Esophagus muscularis mucosa (tissue), 4 donors: ENCODE measurements around the gene NKPD1. TPM values are rescaled to one million over a fixed set of nuclear protein-coding genes. Genes with fewer than 3 reads are reported as not detected.

ENCODE experiments used
- DNase-seq: peaks from one replicate; pipeline ENCODE4 v3.0.0-alpha.2; 2017; ENCODE audit errors: extremely low spot score
- H3K27ac ChIP-seq, 4 donors: fragments of 200-600 bp; sonication (generic); replicated peaks in 1 of 4; 1 replicate in 3 of 4; 2 replicates in 1 of 4; pipeline ENCODE4 v1.5.1; 2016 to 2019; ENCODE audit warnings: mild to moderate bottlenecking in 1 of 4
- H3K27me3 ChIP-seq, 4 donors: fragments of 200-600 bp; sonication (generic); one replicate each; pipeline versions ENCODE4 v1.5.1 to v1.6.0; 2016 to 2019
- H3K36me3 ChIP-seq, 4 donors: fragments of 200-600 bp; sonication (generic); one replicate each; pipeline ENCODE4 v1.5.1; 2016 to 2019
- H3K4me1 ChIP-seq, 4 donors: fragments of 200-600 bp; sonication (generic); one replicate each; pipeline ENCODE4 v1.5.1; 2016 to 2019
- H3K4me3 ChIP-seq, 4 donors: fragments of 200-600 bp; sonication (generic); 1 replicate in 2 of 4; 2 replicates in 2 of 4; pipeline ENCODE4 v1.5.1; 2016 to 2019; ENCODE audit warnings: mild to moderate bottlenecking in 4 of 4, moderate library complexity in 1 of 4
- H3K9me3 ChIP-seq, 4 donors: fragments of 200-600 bp; sonication (generic); 1 replicate in 3 of 4; 2 replicates in 1 of 4; pipeline ENCODE4 v1.5.1; 2016 to 2019
- CTCF ChIP-seq, 3 experiments: fragments of 200-600 bp in 2 of 3; fragments of 450-650 bp in 1 of 3; sonication (generic) in 2 of 3; IDR thresholded peaks; one replicate each; pipeline ENCODE4 v1.5.1; 2017 to 2019; ENCODE audit warnings: antibody characterized with exemption in 3 of 3, mild to moderate bottlenecking in 2 of 3, moderate library complexity in 1 of 3
- EP300 ChIP-seq: sonication (generic); formaldehyde crosslinking; IDR thresholded peaks from one replicate; pipeline ENCODE4 v1.6.1; 2017; ENCODE audit warnings: antibody characterized with exemption
- POLR2A ChIP-seq: fragments of 450-650 bp; IDR thresholded peaks from one replicate; pipeline ENCODE4 v1.6.1; 2017; ENCODE audit warnings: antibody characterized with exemption, moderate library complexity, mild to moderate bottlenecking, low read depth
- POLR2AphosphoS5 ChIP-seq, 2 donors: sonication (generic); formaldehyde crosslinking; IDR thresholded peaks; one replicate each; pipeline ENCODE4 v1.6.1; 2017; ENCODE audit warnings: antibody characterized with exemption in 2 of 2
- WGBS: methylation state at CpG from one replicate; pipeline ENCODE4 v1.1.5; 2018; 5-methylcytosine and 5-hydroxymethylcytosine counted together
- intact Hi-C: fragments of 100-400 bp; cut with DNase I; formaldehyde crosslinking; loops from one replicate; pipeline ENCODE4 v1.15.1; 2023
- total RNA-seq, 4 donors: library from RNA; depleted of rRNA; stranded (reverse); fragments of >200 nt; gene quantifications; one replicate each; pipeline versions ENCODE4 v1.1.0 to v1.2.1, GENCODE V29; 2016

The NKPD1 gene
- total RNA-seq, 4 donors from 2014 or later: 0.26 TPM; not detected in 3

GRCh38 chr19:45118106-45118505 lies 42.7 kb downstream of the NKPD1 start:
- H3K4me3 ChIP-seq: no peak overlapping the region
- no peak overlapping the region for H3K27ac ChIP-seq
- peaks cover 0 to 32% (median 12%) of the 10 kb centered on the region in 4 donors for H3K4me1 ChIP-seq
- TF ChIP-seq EP300 (no peak), POLR2A (no peak), POLR2AphosphoS5 (IDR thresholded peaks at IDR 0.05) (no peak), CTCF (IDR thresholded peaks at IDR 0.05) (no peak)
- WGBS: 59% methylated on average over 3 of the region's 5 CpGs
- H3K9me3 ChIP-seq: no peaks in the 10 kb centered on the region
- no peaks in the 10 kb centered on the region for H3K36me3 ChIP-seq
- no peaks in the 10 kb centered on the region for H3K27me3 ChIP-seq
- intact Hi-C loops: no loop called here
- no peak for DNase-seq

- TF ChIP-seq POLR2AphosphoS5 (IDR thresholded peaks at IDR 0.05): no peak
- TF ChIP-seq POLR2A: no peak
- TF ChIP-seq EP300: no peak
- TF ChIP-seq CTCF (IDR thresholded peaks at IDR 0.05): no peak
- Histone ChIP-seq H3K27me3 (no peaks in the 10 kb centered on the region), H3K4me3 (no peak overlapping the region), H3K27ac (no peak overlapping the region), H3K4me1 (peaks cover 0 to 34% (median 12%) of the 10 kb centered on the region in 4 donors), H3K36me3 (no peaks in the 10 kb centered on the region), H3K9me3 (no peaks in the 10 kb centered on the region)
- 58% methylated on average over 8 of the region's 12 CpGs for WGBS
- no peak for DNase-seq
- intact Hi-C loops: no loop called here
Measured at GRCh38 chr19:45117671-45118070, 43.1 kb downstream of the NKPD1 start.

- Histone ChIP-seq H3K4me3 (no peak overlapping the region), H3K27ac (no peak overlapping the region), H3K36me3 (no peaks in the 10 kb centered on the region), H3K27me3 (no peaks in the 10 kb centered on the region), H3K4me1 (peaks cover 0 to 34% (median 12%) of the 10 kb centered on the region in 4 donors), H3K9me3 (no peaks in the 10 kb centered on the region)
- WGBS: 60% methylated on average over 12 of the region's 16 CpGs
- intact Hi-C loops: no loop called here
- TF ChIP-seq POLR2AphosphoS5 (IDR thresholded peaks at IDR 0.05): no peak
- TF ChIP-seq EP300: no peak
- TF ChIP-seq CTCF (IDR thresholded peaks at IDR 0.05): no peak
- DNase-seq: no peak
Measured at GRCh38 chr19:45117167-45117594, 43.6 kb downstream of the NKPD1 start.

DNA sequence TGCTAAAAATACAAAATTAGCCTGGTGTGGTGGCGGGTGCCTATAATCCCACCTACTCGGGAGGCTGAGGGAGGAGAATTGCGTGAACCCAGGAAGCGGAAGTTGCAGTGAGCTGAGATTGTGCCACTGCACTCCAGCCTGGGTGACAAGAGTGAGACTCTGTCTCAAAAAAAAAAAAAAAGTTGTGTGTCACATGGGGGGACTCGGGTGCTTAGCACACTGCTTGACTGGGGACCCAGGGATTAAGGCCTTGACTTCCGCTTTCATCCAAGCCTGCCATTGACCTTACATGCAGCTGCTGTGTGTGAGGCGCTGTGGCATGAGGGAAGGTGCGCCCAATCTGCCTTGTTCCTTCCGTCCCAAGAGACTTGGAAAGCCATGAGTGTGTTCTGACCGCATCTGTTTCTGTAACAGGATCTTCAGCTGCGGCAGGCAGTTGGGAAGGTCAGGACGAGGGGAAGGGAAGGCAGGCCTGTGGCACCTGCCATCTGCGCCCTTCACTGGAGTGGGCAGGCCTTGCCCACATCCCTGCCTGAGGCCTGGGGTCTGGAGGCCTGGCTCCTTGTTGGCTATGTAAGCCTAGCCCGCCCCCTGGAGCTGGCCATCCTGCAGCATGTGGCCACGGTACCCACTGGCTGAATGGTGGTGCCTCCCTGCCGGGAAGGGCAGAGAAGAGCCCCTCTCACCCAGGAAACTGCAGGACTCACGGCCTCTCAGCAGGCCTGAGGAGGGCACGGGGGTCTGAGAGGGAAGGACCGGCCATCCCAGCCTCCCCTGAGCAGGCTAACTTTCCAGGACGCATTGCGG lies 44.8 kb downstream of the NKPD1 start:
- intact Hi-C loops: no loop called here
- TF ChIP-seq POLR2A: no peak
- no peak for TF ChIP-seq CTCF (IDR thresholded peaks at IDR 0.05)
- TF ChIP-seq POLR2AphosphoS5 (IDR thresholded peaks at IDR 0.05): no peak
- TF ChIP-seq EP300: no peak
- Histone ChIP-seq H3K4me3 (no peak overlapping the region), H3K9me3 (no peaks in the 10 kb centered on the region), H3K4me1 (peaks cover 0 to 34% (median 12%) of the 10 kb centered on the region in 4 donors), H3K27me3 (no peaks in the 10 kb centered on the region), H3K36me3 (no peaks in the 10 kb centered on the region), H3K27ac (no peak overlapping the region)
- DNase-seq: no peak
- 94% methylated on average over 13 of the region's 21 CpGs for WGBS
